DND-41 (cell line): Measurements from ENCODE around the gene SYCE3.
A peak's percentile ranks its signal among the peaks of the same experiment; 100 is the strongest.

Source experiments
- ATAC-seq: fragments of 200-7000 bp; cut with Tn5 transposase; 3 replicates; pipeline ENCODE4 v1.9.1; 2021; ENCODE audit warnings: low read depth; ENCODE audit not compliant: insufficient read depth
- DNase-seq: peaks from one replicate; pipeline ENCODE4 v3.0.0-alpha.2; 2020
- H2AFZ ChIP-seq: 2 replicates; pipeline ENCODE4 v1.6.0; 2012; ENCODE audit warnings: low read depth, low read length
- H3K27ac ChIP-seq: 2 replicates; pipeline ENCODE4 v1.5.1; 2012; ENCODE audit warnings: low read length, inconsistent platforms
- H3K27me3 ChIP-seq: fragments of 200-600 bp; sonication (generic); 2 replicates; pipeline ENCODE4 v1.6.0; 2012; ENCODE audit warnings: low read length, mild to moderate bottlenecking, inconsistent platforms; ENCODE audit not compliant: insufficient read depth, poor library complexity
- H3K36me3 ChIP-seq: 2 replicates; pipeline ENCODE4 v1.5.1; 2012; ENCODE audit warnings: low read length, inconsistent platforms; ENCODE audit not compliant: insufficient read depth
- H3K4me1 ChIP-seq: 2 replicates; pipeline ENCODE4 v1.5.1; 2012; ENCODE audit warnings: mild to moderate bottlenecking, low read length; ENCODE audit not compliant: insufficient read depth
- H3K4me2 ChIP-seq: 2 replicates; pipeline ENCODE4 v1.6.0; 2012; ENCODE audit warnings: mild to moderate bottlenecking, moderate library complexity, low read length, inconsistent platforms; ENCODE audit not compliant: insufficient read depth
- H3K4me3 ChIP-seq, 2 experiments: fragments of 200-600 bp in 1 of 2; shearing (Covaris generic) in 1 of 2; 2 replicates each; pipeline ENCODE4 v1.5.1; 2012 to 2016; ENCODE audit warnings: inconsistent platforms in 2 of 2, low read length in 2 of 2, mild to moderate bottlenecking in 2 of 2, low read depth in 1 of 2, moderate library complexity in 1 of 2
- H3K79me2 ChIP-seq: 2 replicates; pipeline ENCODE4 v1.6.0; 2012; ENCODE audit warnings: low read length, inconsistent platforms; ENCODE audit not compliant: insufficient read depth
- H3K9ac ChIP-seq: 2 replicates; pipeline ENCODE4 v1.6.0; 2012; ENCODE audit warnings: low read depth, mild to moderate bottlenecking, inconsistent platforms, low read length, moderate library complexity
- H3K9me3 ChIP-seq: 2 replicates; pipeline ENCODE4 v1.5.1; 2012; ENCODE audit warnings: low read length, moderate library complexity, mild to moderate bottlenecking, inconsistent platforms; ENCODE audit not compliant: insufficient read depth, severe bottlenecking
- H4K20me1 ChIP-seq: 2 replicates; pipeline ENCODE4 v1.6.0; 2012; ENCODE audit warnings: low read length; ENCODE audit not compliant: insufficient read depth
- EZH2 ChIP-seq: IDR thresholded peaks from 3 replicates; pipeline ENCODE4 v1.6.1; 2012; ENCODE audit warnings: borderline replicate concordance, low read depth, mild to moderate bottlenecking, moderate library complexity, low read length, inconsistent platforms; ENCODE audit not compliant: severe bottlenecking
- TF ChIP-seq, protein P1 (sequence below): IDR thresholded peaks from 2 replicates; pipeline ENCODE4 v1.5.1; 2012; ENCODE audit warnings: borderline replicate concordance, low read length, moderate library complexity, mild to moderate bottlenecking; ENCODE audit not compliant: poor library complexity, severe bottlenecking; ENCODE audit errors: extremely low read depth

Gene SYCE3

GRCh38 chr22:50548921-50549790 is 13.6 kb downstream of the SYCE3 start:
- no peak for DNase-seq
- no peak for ATAC-seq
- TF ChIP-seq, protein P1, sequence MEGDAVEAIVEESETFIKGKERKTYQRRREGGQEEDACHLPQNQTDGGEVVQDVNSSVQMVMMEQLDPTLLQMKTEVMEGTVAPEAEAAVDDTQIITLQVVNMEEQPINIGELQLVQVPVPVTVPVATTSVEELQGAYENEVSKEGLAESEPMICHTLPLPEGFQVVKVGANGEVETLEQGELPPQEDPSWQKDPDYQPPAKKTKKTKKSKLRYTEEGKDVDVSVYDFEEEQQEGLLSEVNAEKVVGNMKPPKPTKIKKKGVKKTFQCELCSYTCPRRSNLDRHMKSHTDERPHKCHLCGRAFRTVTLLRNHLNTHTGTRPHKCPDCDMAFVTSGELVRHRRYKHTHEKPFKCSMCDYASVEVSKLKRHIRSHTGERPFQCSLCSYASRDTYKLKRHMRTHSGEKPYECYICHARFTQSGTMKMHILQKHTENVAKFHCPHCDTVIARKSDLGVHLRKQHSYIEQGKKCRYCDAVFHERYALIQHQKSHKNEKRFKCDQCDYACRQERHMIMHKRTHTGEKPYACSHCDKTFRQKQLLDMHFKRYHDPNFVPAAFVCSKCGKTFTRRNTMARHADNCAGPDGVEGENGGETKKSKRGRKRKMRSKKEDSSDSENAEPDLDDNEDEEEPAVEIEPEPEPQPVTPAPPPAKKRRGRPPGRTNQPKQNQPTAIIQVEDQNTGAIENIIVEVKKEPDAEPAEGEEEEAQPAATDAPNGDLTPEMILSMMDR: no peak
- no peak for TF ChIP-seq EZH2
- Histone ChIP-seq H3K36me3 (no peaks in the 10 kb centered on the region), H4K20me1 (peaks cover 7% of the 10 kb centered on the region), H3K4me1 (peaks cover 20% of the 10 kb centered on the region), H2AFZ (no peak overlapping the region), H3K4me3 (no peak overlapping the region), H3K9me3 (no peaks in the 10 kb centered on the region), H3K79me2 (no peaks in the 10 kb centered on the region), H3K4me2 (no peak overlapping the region), H3K27ac (no peak overlapping the region), H3K27me3 (peaks cover 10% of the 10 kb centered on the region), H3K9ac (no peak overlapping the region)

DNA sequence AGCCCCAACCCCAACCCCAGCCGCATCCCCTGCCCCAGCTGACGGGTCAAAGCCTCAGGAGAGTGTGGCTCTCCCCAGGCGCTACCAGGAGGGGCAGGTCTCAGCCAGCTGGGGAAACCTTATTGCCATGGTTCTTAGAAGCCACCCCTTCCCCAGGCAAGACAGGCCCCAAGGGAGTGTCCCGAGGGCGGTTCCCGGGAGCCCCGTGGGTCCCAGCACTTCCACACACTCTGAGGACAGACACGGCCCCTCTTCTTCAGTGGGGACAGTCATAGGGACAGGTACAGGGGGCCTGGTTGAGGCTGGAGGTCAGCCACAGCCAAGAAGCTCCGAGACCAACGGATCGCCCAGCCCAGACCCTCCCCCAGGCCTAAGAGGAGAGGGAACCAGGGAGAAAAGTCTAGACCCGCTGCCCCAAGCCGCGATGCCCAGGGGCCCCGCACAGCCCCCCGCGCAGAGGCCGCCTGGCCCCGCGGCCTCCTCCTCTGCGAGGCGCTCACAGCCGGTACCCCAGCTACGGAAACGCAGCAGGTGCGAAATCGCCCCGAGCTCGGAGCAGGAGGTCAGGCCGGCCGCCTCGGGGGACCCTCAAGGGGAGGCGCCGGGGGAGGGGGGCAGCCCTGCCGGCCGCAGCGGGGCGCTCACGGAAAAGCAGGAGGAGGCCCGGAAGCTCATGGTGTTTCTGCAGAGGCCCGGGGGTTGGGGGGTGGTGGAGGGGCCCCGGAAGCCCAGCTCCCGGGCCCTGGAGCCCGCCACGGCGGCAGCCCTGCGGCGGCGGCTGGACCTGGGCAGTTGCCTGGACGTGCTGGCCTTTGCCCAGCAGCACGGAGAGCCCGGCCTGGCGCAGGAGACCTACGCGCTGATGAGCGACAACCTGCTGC is 14.4 kb downstream of the SYCE3 start:
- peaks cover 21% of the 10 kb centered on the region for H3K4me1 ChIP-seq
- TF ChIP-seq, protein P1: no peak
- TF ChIP-seq EZH2: no peak
- H2AFZ ChIP-seq: no peak overlapping the region
- H3K27ac ChIP-seq: no peak overlapping the region
- DNase-seq: peak; percentile 16
- H3K27me3 ChIP-seq: peaks cover 13% of the 10 kb centered on the region
- H3K9me3 ChIP-seq: no peaks in the 10 kb centered on the region
- ATAC-seq: no peak
- H3K4me2 ChIP-seq: no peak overlapping the region
- H3K9ac ChIP-seq: no peak overlapping the region
- H4K20me1 ChIP-seq: peaks cover 7% of the 10 kb centered on the region
- no peak overlapping the region for H3K4me3 ChIP-seq
- H3K79me2 ChIP-seq: no peaks in the 10 kb centered on the region
- no peaks in the 10 kb centered on the region for H3K36me3 ChIP-seq

- Histone ChIP-seq H3K27me3 (peaks cover 13% of the 10 kb centered on the region), H3K4me3 (no peak overlapping the region), H3K27ac (no peak overlapping the region), H3K9me3 (no peaks in the 10 kb centered on the region), H4K20me1 (peaks cover 7% of the 10 kb centered on the region), H3K79me2 (no peaks in the 10 kb centered on the region), H3K4me2 (no peak overlapping the region), H3K36me3 (no peaks in the 10 kb centered on the region), H3K4me1 (peaks cover 21% of the 10 kb centered on the region), H3K9ac (no peak overlapping the region), H2AFZ (no peak overlapping the region)
- ATAC-seq (no peak), DNase-seq (no peak)
- TF ChIP-seq, protein P1: no peak
- TF ChIP-seq EZH2: no peak
Measured at GRCh38 chr22:50547263-50547985, 15.3 kb downstream of the SYCE3 start.
